GM18861 (cell line): ENCODE results near the gene TP53.
"Not testable (repeated sequence)": the region's sequence is repeated elsewhere in the genome, so short reads cannot be mapped to it uniquely, and the experiment has no call there.

ENCODE experiments used
- ATAC-seq: cut with Tn5 transposase; IDR thresholded peaks from one replicate; pipeline ENCODE4 v1.9.1; 2021; ENCODE audit not compliant: unreplicated experiment

Gene TP53

DNA sequence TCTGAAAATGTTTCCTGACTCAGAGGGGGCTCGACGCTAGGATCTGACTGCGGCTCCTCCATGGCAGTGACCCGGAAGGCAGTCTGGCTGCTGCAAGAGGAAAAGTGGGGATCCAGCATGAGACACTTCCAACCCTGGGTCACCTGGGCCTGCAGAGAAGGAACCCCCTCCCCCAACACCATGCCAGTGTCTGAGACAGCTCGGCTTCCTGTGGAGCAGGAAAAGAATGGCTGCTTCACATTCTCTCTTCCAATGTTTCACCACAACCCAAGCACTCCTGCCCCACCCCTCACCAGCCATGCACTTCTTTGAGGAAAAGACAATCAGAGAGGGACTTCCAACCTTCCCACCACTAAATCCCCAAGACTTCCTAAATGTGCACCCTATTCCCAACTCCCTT is 10.8 kb downstream of the TP53 start:
- ATAC-seq = no peak

- no peak for ATAC-seq
These were observed 12.4 kb downstream of the TP53 start for GRCh38 chr17:7674934-7675333.

DNA sequence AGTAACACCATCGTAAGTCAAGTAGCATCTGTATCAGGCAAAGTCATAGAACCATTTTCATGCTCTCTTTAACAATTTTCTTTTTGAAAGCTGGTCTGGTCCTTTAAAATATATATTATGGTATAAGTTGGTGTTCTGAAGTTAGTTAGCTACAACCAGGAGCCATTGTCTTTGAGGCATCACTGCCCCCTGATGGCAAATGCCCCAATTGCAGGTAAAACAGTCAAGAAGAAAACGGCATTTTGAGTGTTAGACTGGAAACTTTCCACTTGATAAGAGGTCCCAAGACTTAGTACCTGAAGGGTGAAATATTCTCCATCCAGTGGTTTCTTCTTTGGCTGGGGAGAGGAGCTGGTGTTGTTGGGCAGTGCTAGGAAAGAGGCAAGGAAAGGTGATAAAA is 14.1 kb downstream of the TP53 start:
- ATAC-seq = no peak

GRCh38 chr17:7668482-7668881 is 18.8 kb downstream of the TP53 start:
- no peak for ATAC-seq

- no peak for ATAC-seq
These were observed 19.5 kb downstream of the TP53 start for GRCh38 chr17:7667656-7668406.

- ATAC-seq = no peak
These were observed 30.2 kb downstream of the TP53 start for GRCh38 chr17:7656958-7657609.

GRCh38 chr17:7655541-7655840 is 31.8 kb downstream of the TP53 start:
- ATAC-seq = no peak

GRCh38 chr17:7654832-7655540 is 32.3 kb downstream of the TP53 start:
- ATAC-seq = no peak

- no peak for ATAC-seq
These were observed 34.6 kb downstream of the TP53 start for GRCh38 chr17:7652388-7653356.

DNA sequence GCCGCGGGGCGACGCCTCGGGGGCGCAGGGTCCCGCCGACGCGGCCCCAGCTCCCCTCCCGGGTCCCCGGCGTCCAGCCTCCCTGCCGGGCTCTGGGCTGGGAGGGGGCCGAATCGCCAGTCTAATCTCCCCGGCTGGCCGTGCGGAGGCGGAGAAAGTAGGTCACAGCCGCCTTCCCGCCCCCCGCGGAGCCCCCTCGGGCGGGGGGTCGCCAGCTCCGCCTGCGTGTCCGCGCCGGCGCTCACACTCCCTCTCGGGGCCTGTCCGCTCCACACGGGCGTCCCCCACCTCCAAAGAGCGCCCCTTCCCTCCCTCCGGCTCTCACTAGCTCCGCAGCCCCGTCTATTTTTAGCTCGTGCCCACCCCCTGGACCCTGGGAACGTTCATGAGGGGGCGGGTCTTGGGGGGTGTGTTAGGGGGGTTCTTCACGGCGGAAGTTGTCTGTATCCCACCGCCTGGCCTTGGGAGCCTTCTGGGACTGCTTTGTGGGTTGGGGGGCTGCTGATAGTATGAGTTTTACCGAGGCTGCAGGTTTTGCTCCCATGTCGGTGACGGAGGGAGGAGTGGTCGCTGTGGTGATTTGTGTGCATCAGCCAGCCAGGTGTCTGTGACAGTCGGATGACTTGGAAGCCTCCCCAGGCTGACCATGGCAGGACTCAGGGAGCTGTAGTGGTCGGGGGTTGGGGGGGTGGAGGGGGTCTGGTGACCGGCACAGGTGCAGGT is 35.5 kb downstream of the TP53 start:
- ATAC-seq = no peak

GRCh38 chr17:7651097-7651664 is 36.1 kb downstream of the TP53 start:
- ATAC-seq = no peak

DNA sequence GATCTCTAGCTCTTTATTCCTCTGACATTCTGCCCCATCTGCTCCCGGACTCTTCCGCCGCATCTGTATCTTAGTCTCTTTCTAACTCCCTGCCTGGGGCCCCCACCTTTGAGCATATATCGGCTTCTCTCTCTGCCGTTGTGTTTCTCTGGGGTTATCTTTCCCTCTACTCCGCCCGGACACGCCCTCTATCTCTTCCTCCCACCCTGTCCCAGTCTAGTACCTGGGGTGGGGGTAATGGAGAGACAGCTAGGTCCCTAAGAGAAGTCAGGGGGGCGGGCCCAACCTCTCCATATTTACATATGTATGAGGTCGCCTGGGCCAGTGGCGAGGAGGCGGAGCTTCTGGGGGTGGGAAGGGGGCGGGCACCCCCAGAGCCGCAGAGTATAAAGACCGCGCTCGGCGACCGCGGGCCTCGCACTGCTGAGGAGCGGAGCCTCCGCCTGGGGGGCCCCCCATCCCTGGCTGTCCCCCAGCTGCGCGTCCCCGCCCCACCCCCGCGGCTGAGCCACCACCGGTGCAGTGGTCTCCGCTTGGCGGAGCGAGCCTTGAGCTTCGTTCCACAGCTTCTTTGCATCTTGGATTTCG is 36.7 kb downstream of the TP53 start, which contains the start of gene ATP1B2:
Gene ATP1B2 (plus strand): TSS at position 418 of the 588 bp plus-strand sequence. CDS start 593 bp downstream, outside the sequence.
- ATAC-seq = no peak

GRCh38 chr17:7647018-7647417 is 40.3 kb downstream of the TP53 start:
- no peak for ATAC-seq

- ATAC-seq = no peak
These were observed 40.8 kb downstream of the TP53 start for GRCh38 chr17:7646457-7646856.

DNA sequence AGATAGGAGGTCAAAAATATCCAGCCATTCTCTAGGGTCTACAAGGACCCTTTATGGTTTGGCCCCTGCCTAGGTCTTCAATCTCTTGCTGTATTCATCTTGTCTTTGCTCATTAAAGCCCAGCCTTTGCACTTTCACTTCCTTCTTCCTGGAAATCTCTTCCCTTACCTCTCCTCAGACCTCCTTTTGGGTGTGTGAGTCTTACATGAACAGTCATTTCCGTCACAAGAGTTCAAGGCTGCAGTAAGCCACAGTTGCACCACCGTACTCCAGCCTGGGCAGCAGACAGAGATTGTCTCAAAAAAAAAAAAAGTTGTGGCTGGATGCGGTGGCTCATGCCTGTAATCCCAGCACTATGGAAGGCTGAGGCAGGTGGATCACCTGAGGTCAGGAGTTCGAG is 42.5 kb downstream of the TP53 start:
- ATAC-seq = no peak

DNA sequence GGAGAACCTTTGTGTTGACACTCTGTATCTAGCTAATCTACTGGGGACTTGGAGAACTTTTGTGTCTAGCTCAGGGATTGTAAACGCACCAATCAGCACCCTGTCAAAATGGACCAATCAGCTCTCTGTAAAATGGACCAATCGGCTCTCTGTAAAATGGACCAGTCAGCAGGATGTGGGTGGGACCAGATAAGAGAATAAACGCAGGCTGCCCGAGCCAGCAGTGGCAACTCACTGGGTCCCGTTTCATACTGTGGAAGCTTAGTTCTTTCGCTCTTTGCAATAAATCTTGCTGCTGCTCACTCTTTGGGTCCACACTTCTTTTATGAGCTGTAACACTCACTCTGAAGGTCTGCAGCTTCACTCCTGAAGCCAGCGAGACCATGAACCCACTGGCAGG is 45.7 kb downstream of the TP53 start:
- ATAC-seq = not testable (repeated sequence)

GRCh38 chr17:7640783-7641182 is 46.5 kb downstream of the TP53 start:
- no peak for ATAC-seq

- ATAC-seq = no peak
These were observed 51.1 kb downstream of the TP53 start for GRCh38 chr17:7636163-7636562.

- ATAC-seq = no peak
These were observed 52.9 kb downstream of the TP53 start for GRCh38 chr17:7634384-7634783.

- ATAC-seq = no peak
These were observed 54.2 kb downstream of the TP53 start for GRCh38 chr17:7633093-7633492.
